Germinal center (tissue), 1 donor: ENCODE results near the gene CR1L.
"Not testable (repeated sequence)": the region's sequence is repeated elsewhere in the genome, so short reads cannot be mapped to it uniquely, and the experiment has no call there.

ENCODE experiments used
- DNase-seq: peaks from one replicate; pipeline ENCODE4 v3.0.0; 2012; ENCODE audit warnings: mixed read lengths, low spot score

Gene CR1L

GRCh38 chr1:207745839-207746767, 101.2 kb downstream of the CR1L start:
- DNase-seq: no peak

DNA sequence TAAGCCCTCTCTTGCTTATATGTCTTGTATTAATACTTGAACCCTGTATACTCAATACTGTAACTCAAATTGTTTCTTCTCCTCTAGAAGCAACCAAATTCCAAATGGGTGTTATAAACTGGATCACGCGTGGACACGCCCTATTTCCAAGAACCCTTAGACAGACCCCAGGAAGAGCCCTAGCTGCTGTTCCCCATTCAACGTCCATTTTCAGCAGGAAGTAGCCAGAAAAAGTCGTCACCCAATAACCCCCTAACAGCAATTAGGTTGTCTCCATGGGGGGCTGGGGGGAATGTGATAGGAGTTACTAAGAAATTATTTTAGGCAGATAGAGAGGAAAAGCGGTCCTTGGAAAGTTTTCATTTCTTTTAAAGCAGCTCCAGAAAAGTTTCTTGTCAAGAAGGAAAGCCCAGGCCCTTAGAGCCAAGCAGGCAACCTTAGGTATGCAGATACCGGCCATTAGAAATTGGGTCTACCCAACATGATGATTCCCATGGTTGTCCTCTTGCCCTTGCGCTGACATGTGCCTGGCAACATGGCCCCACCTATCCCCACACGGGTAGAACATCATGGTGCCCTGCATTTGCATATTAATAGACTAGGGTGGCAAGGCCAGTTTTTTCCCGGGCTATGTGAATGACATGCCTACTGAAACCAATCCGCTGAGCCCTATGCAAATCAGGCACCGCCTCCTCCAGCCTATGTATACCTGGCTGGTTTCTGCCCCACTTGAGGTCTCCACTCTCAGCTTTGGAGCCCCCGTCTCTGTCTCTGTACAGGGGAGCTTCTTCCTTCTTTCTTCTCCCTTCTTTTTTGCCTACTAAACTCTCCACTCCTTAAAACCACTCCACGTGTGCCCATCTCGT, 102.9 kb downstream of the CR1L start:
- no peak for DNase-seq

DNA sequence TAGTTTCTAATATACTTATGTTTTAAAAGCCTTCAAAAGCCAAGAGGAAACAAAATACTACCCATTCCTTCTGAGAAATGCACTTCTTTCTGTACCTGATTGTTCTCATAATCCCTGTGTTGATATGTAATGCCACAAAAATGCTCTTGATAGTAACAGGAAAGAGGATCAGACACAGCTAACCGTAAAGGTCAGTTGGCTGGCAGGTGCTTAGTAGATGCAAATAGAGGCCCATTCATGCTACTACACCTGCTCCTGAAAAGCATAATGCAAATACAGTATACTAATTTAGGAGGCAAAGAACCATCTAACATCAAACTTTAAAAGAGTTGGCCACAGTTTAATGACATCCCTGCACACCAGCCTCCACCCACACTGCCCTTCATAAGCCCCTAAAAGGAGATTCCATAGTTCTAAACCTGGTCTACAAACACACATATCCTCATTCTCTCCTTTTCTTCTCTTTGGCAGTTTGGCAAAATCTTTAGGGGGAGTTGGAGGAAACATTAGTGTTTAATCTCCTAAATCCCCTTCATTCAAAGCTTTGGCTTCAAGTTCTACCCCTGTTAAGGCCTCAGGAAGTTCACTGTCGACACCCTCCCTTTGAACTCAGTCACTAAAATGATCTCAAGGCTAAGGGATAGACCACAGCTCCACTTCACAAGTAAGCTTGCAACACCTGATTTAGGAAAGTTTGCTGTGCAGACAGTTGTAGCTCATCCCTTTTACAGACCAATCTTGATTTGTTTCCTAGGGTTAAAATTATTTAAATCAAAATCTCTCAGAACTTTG, 104.0 kb downstream of the CR1L start:
- DNase-seq: peak; percentile 18

GRCh38 chr1:207750631-207751305, 105.8 kb downstream of the CR1L start:
- no peak for DNase-seq

DNA sequence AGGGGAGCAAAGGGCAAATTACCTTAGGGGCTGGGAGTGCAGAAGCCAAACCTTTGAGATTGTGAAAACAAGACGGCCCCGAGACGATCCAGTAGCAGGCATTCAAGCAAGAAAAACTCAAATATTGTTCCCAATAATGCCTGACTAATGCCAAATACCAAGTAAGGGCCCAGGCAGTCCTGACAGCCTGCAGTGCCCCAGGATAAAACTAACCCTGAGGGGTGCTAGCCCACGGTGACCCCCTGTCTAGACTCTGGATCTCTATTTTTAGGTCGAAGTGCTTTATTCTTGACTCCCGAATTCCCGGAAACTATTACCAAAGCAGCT, 106.5 kb downstream of the CR1L start:
- DNase-seq: not testable (repeated sequence)

DNA sequence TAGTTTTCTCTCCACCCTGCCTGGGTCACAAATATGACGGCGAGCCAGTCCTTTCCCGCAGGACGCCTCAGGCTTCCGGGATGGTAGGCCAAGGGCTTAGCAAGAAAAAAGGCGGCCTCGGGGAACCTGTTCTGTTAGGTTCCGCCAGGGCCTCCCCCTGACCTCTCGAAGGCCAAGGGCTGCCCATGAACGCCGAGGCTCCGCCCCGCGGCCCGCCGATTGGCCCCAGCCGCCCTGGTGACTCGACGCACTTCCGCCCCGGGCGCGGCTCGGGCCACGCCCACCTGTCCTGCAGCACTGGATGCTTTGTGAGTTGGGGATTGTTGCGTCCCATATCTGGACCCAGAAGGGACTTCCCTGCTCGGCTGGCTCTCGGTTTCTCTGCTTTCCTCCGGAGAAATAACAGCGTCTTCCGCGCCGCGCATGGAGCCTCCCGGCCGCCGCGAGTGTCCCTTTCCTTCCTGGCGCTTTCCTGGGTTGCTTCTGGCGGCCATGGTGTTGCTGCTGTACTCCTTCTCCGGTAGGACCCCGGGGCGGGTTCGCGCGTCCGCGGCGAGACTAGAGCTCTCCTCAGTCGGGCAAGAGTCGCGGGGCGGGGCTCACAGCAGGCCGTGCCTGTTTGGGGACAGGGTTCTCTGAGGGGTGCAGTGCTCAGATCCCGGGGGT, 107.0 kb downstream of the CR1L start, which contains the start of gene CD46:
Gene CD46, plus strand, starts transcription at position 265 of the 666 bp plus-strand sequence. Its CDS starts 159 bp downstream, at position 424.
- DNase-seq: peak; percentile 89

- DNase-seq: no peak
Observed at GRCh38 chr1:207752456-207752998, 107.6 kb downstream of the CR1L start.

GRCh38 chr1:207753611-207754010, 108.7 kb downstream of the CR1L start:
- DNase-seq: no peak

- no peak for DNase-seq
Observed at GRCh38 chr1:207754011-207754410, 109.1 kb downstream of the CR1L start.

DNA sequence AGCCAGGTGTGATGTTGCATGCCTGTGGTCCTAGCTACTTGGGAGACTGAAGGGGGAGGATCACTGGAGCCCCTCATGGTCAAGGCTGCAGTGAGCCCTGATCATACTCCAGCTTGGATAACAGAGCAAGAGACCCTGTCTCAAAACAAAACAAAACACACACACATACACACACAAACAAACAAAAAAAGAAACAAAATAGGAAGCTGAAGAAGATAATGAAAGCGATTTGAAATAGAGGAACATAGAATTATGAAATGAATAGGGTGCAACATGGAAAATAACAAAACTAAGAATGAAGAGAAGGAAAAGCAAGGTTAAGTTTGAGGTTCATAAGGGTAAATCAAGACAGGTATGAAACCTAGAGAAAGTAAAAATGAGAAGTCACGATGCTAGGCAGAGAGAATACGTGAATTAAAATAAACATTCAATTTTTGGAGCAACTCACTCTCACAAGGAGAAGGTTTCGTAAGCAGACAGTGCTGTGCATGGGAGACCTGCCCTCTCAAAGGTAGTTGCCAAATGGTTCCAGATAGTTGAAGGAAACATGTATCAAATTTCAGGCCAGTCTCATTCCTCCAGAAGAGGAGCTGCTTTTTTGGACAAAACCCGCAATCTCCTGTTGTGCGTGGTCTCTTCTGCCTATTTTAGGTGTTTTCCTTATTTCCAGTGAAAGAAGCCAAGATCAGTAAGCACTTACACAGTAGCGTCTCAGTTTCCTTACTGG, 110.2 kb downstream of the CR1L start:
- DNase-seq: no peak

DNA sequence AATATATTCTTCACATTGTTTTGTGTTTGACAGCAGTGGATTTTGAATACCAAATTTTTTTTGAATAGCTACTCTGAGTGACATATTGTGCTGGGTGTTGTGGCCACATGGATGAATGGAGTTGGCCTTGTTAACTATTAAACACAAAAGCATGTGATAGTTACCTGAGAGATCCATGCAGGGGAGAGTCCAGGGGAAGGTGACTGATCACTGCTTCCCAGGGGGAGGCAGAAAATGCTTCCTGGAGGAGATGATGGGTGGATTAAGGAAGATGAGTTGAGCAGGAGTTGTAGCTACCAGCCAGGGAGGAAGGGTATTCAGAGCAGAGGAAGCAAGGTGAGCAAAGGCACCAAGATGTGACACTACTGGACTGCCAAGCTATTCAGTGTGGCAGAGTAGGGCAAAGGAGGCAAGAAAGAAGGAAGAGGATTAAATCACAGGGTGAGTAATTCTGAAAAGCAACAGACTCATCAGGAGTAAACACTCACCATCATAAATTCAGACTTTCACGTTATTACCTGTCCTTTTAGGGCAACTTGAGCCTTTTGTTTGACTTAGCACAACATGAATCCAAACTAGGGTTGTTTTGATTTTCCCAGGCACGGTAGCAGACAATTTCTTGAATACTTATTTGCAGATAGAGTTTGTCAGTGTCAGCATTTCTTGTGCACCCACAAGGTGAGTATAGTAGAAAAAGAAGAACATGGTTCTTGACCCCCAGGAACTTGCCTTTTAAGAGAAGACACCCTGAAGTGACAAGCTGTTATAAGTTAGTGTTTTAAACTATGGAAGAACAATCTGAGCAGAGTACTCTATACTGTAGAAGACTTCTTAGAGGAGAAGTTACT, 111.1 kb downstream of the CR1L start:
- no peak for DNase-seq

GRCh38 chr1:207762622-207763021, 117.7 kb downstream of the CR1L start:
- no peak for DNase-seq

DNA sequence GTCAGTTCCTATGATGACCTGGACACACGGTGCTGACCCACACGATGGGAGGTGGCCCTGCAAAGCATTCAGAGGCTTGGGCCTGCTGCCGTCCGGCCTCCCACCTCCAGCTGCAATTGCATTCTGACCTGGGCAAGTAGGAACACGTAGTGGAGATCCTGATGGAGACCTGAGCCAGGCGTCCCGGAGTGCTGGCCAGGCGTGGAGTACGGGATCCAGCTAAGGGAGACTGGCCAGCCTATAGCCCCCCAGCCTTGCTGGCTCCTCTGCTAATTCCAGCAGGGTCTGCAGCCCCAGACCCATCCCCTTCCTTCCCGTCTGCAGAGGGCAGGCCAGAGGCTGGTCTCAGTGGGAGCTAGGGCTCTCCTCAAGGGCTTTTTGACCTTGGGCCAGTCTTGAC, 118.2 kb downstream of the CR1L start:
- DNase-seq: no peak

DNA sequence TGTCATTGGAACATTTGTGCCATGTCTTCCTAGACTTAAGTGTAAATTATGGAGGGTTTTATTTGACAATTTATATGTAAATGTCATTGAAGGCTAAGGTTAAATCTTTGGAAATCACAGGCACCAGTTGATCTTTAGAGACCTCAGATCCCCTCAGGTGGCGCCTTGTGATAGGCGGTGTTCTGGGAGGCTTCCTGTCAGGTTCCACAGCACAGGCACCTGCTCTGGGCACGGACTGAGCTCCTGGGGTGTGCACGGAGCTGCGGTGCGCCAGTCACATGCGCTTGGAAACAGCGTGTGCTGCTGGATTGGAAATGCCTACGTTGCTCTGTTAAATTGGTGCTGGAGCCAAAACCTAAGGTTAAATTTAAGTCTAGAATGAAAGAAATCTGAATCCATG, 119.0 kb downstream of the CR1L start:
- no peak for DNase-seq

- no peak for DNase-seq
Observed at GRCh38 chr1:207766569-207766968, 121.6 kb downstream of the CR1L start.

DNA sequence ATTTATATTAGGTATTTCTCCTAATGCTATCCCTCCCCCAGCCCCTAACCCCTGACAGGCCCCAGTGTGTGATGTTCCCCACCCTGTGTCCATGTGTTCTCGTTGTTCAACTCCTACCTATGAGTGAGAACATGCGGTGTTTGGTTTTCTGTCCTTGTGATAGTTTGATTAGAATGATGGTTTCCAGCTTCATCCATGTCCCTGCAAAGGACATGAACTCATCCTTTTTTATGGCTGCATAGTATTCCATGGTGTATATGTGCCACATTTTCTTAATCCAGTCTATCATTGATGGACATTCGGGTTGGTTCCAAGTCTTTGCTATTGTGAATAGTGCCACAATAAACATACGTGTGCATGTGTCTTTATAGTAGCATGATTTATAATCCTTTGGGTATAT, 125.6 kb downstream of the CR1L start:
- not testable (repeated sequence) for DNase-seq
